Heart right ventricle (tissue), 16 donors: ENCODE measurements around the gene IGFALS. TPM values are rescaled to one million over a fixed set of nuclear protein-coding genes. Genes with fewer than 3 reads are reported as not detected.

Source experiments
- ATAC-seq, 8 donors: fragments of 200-7000 bp; cut with Tn5 transposase; one replicate each; pipeline ENCODE4 v1.9.1; 2020; ENCODE audit warnings: mild to moderate bottlenecking in 8 of 8, moderate library complexity in 8 of 8, moderate number of reproducible peaks in 1 of 8
- DNase-seq, 2 donors: peaks; one replicate each; pipeline ENCODE4 v3.0.0-alpha.2; 2020
- H3K27ac ChIP-seq, 10 donors: fragments of 200-600 bp; sonication (generic) in 2 of 10; one replicate each; pipeline versions ENCODE4 v1.5.0 to v1.8.0; 2020 to 2022; ENCODE audit warnings: mild to moderate bottlenecking in 3 of 10
- H3K27me3 ChIP-seq, 7 donors: fragments of 200-600 bp; one replicate each; pipeline ENCODE4 v1.8.0; 2021 to 2022; ENCODE audit warnings: mild to moderate bottlenecking in 2 of 7
- H3K36me3 ChIP-seq, 9 donors: fragments of 200-600 bp; sonication (generic) in 1 of 9; one replicate each; pipeline versions ENCODE4 v1.5.0 to v1.8.0; 2020 to 2022; ENCODE audit warnings: mild to moderate bottlenecking in 2 of 9
- H3K4me1 ChIP-seq, 9 donors: fragments of 200-600 bp; sonication (generic) in 1 of 9; one replicate each; pipeline versions ENCODE4 v1.5.0 to v1.8.0; 2020 to 2022; ENCODE audit warnings: mild to moderate bottlenecking in 4 of 9
- H3K4me3 ChIP-seq, 10 donors: fragments of 200-600 bp; sonication (generic) in 2 of 10; one replicate each; pipeline versions ENCODE4 v1.5.0 to v1.8.0; 2020 to 2022; ENCODE audit warnings: mild to moderate bottlenecking in 7 of 10, moderate library complexity in 2 of 10
- H3K9me3 ChIP-seq, 11 donors: fragments of 200-600 bp in 10 of 11; sonication (generic) in 2 of 11; one replicate each; pipeline versions ENCODE4 v1.5.0 to v1.8.0; 2013 to 2022; ENCODE audit warnings: mild to moderate bottlenecking in 2 of 11, control low read depth in 1 of 11, moderate library complexity in 1 of 11
- CTCF ChIP-seq, 9 donors: fragments of 200-600 bp; sonication (generic) in 2 of 9; IDR thresholded peaks; one replicate each; pipeline versions ENCODE4 v1.5.0 to v1.8.0; 2021 to 2022; ENCODE audit warnings: antibody characterized with exemption in 9 of 9, mild to moderate bottlenecking in 5 of 9, moderate library complexity in 1 of 9
- WGBS, 2 donors: extraction: QIAGEN DNeasy Blood & Tissue Kit; methylation state at CpG; one replicate each; pipeline ENCODE4 v1.1.7; 2013; ENCODE audit warnings: inconsistent platforms in 1 of 2; 5-methylcytosine and 5-hydroxymethylcytosine counted together
- intact Hi-C, 10 donors: fragments of 100-400 bp; cut with DNase I; formaldehyde crosslinking; loops; one replicate each; pipeline versions ENCODE4 v1.11.1 to v1.14.2; 2022
- polyA plus RNA-seq, 2 donors: library from polyadenylated mRNA; stranded (reverse); fragments of 200-250 nt; gene quantifications; one replicate each; pipeline ENCODE4 v1.2.3, GENCODE V29; 2013
- total RNA-seq, 10 donors: library from RNA; stranded (reverse); fragmentation: NEBNext Ultra II Directional in 3 of 10; extraction: Animal tissue kit (Norgen Biotek cat#: 25700) in 3 of 10; gene quantifications; one replicate each; pipeline versions ENCODE4 v1.2.1 to v1.2.4, GENCODE V29; 2021 to 2023
- donor health status: Arrhythmogenic right ventricular cardiomyopathy.
- donor health status: ischemic (EF 13 %, LVEDD 7.1; RV severe dilation, severe dysfunction).
- donor health status: healthy with polysubstance abuse.
- donor health status: DM: no; HTN: yes; CAD: no.
- donor health status: DM: no; HTN: no; CAD: no.
- donor health status: ischemic (EF 25% LVEDD 6.9; RV normal size, moderate dysfunction).
- donor health status: ischemic (EF 25% LVEDD 5.7; RV mildly dilated, moderate dysfunction).
- donor health status: healthy.
- donor health status: DM: yes; HTN: yes; CAD: no.
- donor health status: Ischemic cardiomyopathy.
- donor health status: ischemic (EF 35%, LVEDD 5.7; RV mildly dilated, moderate dysfunction).
- donor health status: nonischemic (EF 11% LVEDD 7.7; RV severe dilation, severe dysfunction).
- donor health status: DM: yes; HTN: yes; CAD: no.
- donor health status: PGD.
- donor health status: ischemic (EF 29% LVEDD 5.4; RV normal size, mild dysfunction).
- donor health status: nonischemic (EF 23%, LVEDD 6.1; RV moderate dilation, normal function).

IGFALS gene
- total and polyA plus RNA-seq, 12 donors, result 0.04 to 0.59 (median 0.13) TPM; not detected in 6

GRCh38 chr16:1782408-1783264, 10.9 kb downstream of the IGFALS start, which contains the start of the genes NUBP2 and SPSB3:
TSS of gene NUBP2 (plus strand) at chr16:1782960. CDS start at chr16:1783021, 61 bp downstream.
TSS of gene SPSB3 (minus strand) at chr16:1782571. CDS start at chr16:1781483, 1,088 bp downstream.
- 0% methylated on average over 100 to 102 of the region's 102 CpGs for WGBS, 2 donors
- Histone ChIP-seq H3K4me3 (peak within 1 kb of the TSS; percentile 68 to 96 (median 88)), H3K4me1 (peaks cover 16 to 61% (median 34%) of the 10 kb centered on the region in 9 donors), H3K27ac (peak within 1 kb of the TSS; percentile 52 to 92 (median 88)), H3K9me3 (no peaks in the 10 kb centered on the region), H3K27me3 (no peaks in the 10 kb centered on the region), H3K36me3 (peaks cover 0 to 63% (median 9%) of the 10 kb centered on the region in 9 donors)
- ATAC-seq (peak; percentile 91 to 98 (median 96)), DNase-seq (peak; percentile 99 to 100)
- intact Hi-C loops, result no loop called here
- no peak for TF ChIP-seq CTCF (IDR thresholded peaks at IDR 0.05)

- Histone ChIP-seq H3K36me3 (peaks cover 0 to 63% (median 15%) of the 10 kb centered on the region in 9 donors), H3K27me3 (no peaks in the 10 kb centered on the region), H3K4me3 (peak overlapping the region; percentile 43 to 96 (median 88)), H3K4me1 (peaks cover 16 to 61% (median 34%) of the 10 kb centered on the region in 9 donors), H3K27ac (peak overlapping the region; percentile 52 to 92 (median 87)), H3K9me3 (no peaks in the 10 kb centered on the region)
- 1% methylated on average over 67 to 70 of the region's 70 CpGs for WGBS, 2 donors
- DNase-seq (peak in 1 of 2 donors; percentile 32), ATAC-seq (peak in 4 of 8 donors; percentile 1 to 8 (median 4))
- intact Hi-C loops, result no loop called here
- no peak for TF ChIP-seq CTCF (IDR thresholded peaks at IDR 0.05)
Observed at GRCh38 chr16:1781758-1782407, 11.6 kb downstream of the IGFALS start.

- no peaks in the 10 kb centered on the region for H3K9me3 ChIP-seq
- 68 to 69% methylated on average over 20 of the region's 20 CpGs for WGBS, 2 donors
- H3K4me1 ChIP-seq, result peaks cover 16 to 59% (median 34%) of the 10 kb centered on the region in 9 donors
- DNase-seq (peak in 1 of 2 donors; percentile 17), ATAC-seq (no peak)
- peaks cover 0 to 63% (median 15%) of the 10 kb centered on the region in 9 donors for H3K36me3 ChIP-seq
- peak overlapping the region in 8 of 10 donors; percentile 52 to 92 (median 88) for H3K27ac ChIP-seq
- no peaks in the 10 kb centered on the region for H3K27me3 ChIP-seq
- TF ChIP-seq CTCF (IDR thresholded peaks at IDR 0.05), result no peak
- H3K4me3 ChIP-seq, result peak overlapping the region; percentile 43 to 96 (median 88)
- intact Hi-C loops, result no loop called here
Observed at GRCh38 chr16:1781254-1781653, 12.3 kb downstream of the IGFALS start.

- Histone ChIP-seq H3K9me3 (no peaks in the 10 kb centered on the region), H3K27ac (no peak overlapping the region), H3K27me3 (no peaks in the 10 kb centered on the region), H3K4me3 (peak overlapping the region in 1 of 10 donors; percentile 93), H3K4me1 (peaks cover 16 to 54% (median 34%) of the 10 kb centered on the region in 9 donors), H3K36me3 (peaks cover 0 to 63% (median 15%) of the 10 kb centered on the region in 9 donors)
- ATAC-seq (no peak), DNase-seq (no peak)
- no peak for TF ChIP-seq CTCF (IDR thresholded peaks at IDR 0.05)
- 71 to 75% methylated on average over 6 of the region's 6 CpGs for WGBS, 2 donors
- intact Hi-C loops, result no loop called here
Observed at GRCh38 chr16:1780677-1781072, 12.8 kb downstream of the IGFALS start.
